Measurements from ENCODE around the gene FAM222A. TPM values are rescaled to one million over a fixed set of nuclear protein-coding genes. Genes with fewer than 3 reads are reported as not detected.

The FAM222A gene
- polyA plus RNA-seq, 1 donor (not counting 4 experiments of a cell fraction or from before 2014, with no cell fraction given), result 0.05 TPM

GRCh38 chr12:109757671-109758265 is 44.1 kb downstream of the FAM222A start:
- no peaks in the 10 kb centered on the region for H3K9me1 ChIP-seq (ENCODE audit: control insufficient read depth, extremely low read depth, insufficient read depth, low read length)
- peaks cover 2% of the 10 kb centered on the region for H3K9me3 ChIP-seq (ENCODE audit: control insufficient read depth, low read depth, low read length)
- H3K4me2 ChIP-seq (ENCODE audit: control insufficient read depth, extremely low read depth, insufficient read depth, low read depth, low read length), result no peak overlapping the region
- H4K20me1 ChIP-seq (ENCODE audit: control insufficient read depth, extremely low read depth, insufficient read depth, low read length), result no peaks in the 10 kb centered on the region
- no peak overlapping the region for H3K9ac ChIP-seq (ENCODE audit: control insufficient read depth, extremely low read depth, insufficient read depth, low read length)
- H3K27ac ChIP-seq (ENCODE audit: control insufficient read depth, insufficient read depth, low read length), result no peak overlapping the region
- H3K79me2 ChIP-seq (ENCODE audit: control insufficient read depth, insufficient read depth, low read length), result no peaks in the 10 kb centered on the region
- H3K27me3 ChIP-seq (ENCODE audit: control insufficient read depth, extremely low read depth, insufficient read depth, low read length), result no peaks in the 10 kb centered on the region
- H2AFZ ChIP-seq (ENCODE audit: control insufficient read depth, low read length), result no peak overlapping the region
- no peaks in the 10 kb centered on the region for H3K4me1 ChIP-seq (ENCODE audit: control insufficient read depth, extremely low read depth, insufficient read depth, low read length)
- no peak for DNase-seq (ENCODE audit: low read depth, low spot score)
- no peak for FAIRE-seq
- no peak overlapping the region for H3K4me3 ChIP-seq (ENCODE audit: control insufficient read depth in 2 of 3, extremely low read depth in 1 of 3, insufficient read depth in 2 of 3, low read depth in 1 of 3, low read length in 3 of 3)
- no peak for TF ChIP-seq CTCF (optimal IDR thresholded peaks at IDR 0.05 in 1 of 3, IDR thresholded peaks at IDR 0.05 in 1 of 3, conservative IDR thresholded peaks at IDR 0.05 in 1 of 3; ENCODE audit: extremely low read depth in 1 of 3, insufficient read depth in 2 of 3, low read length in 3 of 3)
- TF ChIP-seq EZH2 (IDR thresholded peaks at IDR 0.05; ENCODE audit: low read length), result no peak
- no peaks in the 10 kb centered on the region for H3K36me3 ChIP-seq (ENCODE audit: control insufficient read depth in 2 of 2, extremely low read depth in 1 of 2, insufficient read depth in 2 of 2, low read length in 2 of 2)
- dilution Hi-C loops (cut with MboI; ENCODE audit: extremely low pct_ligation_motif_present, low sequenced_read_pairs), result no loop called here

GRCh38 chr12:109758426-109759420 is 45.1 kb downstream of the FAM222A start:
- H3K27me3 ChIP-seq (ENCODE audit: control insufficient read depth, extremely low read depth, insufficient read depth, low read length), result no peaks in the 10 kb centered on the region
- no peaks in the 10 kb centered on the region for H4K20me1 ChIP-seq (ENCODE audit: control insufficient read depth, extremely low read depth, insufficient read depth, low read length)
- no peak overlapping the region for H3K27ac ChIP-seq (ENCODE audit: control insufficient read depth, insufficient read depth, low read length)
- H3K79me2 ChIP-seq (ENCODE audit: control insufficient read depth, insufficient read depth, low read length), result no peaks in the 10 kb centered on the region
- no peak overlapping the region for H2AFZ ChIP-seq (ENCODE audit: control insufficient read depth, low read length)
- no peaks in the 10 kb centered on the region for H3K36me3 ChIP-seq (ENCODE audit: control insufficient read depth in 2 of 2, extremely low read depth in 1 of 2, insufficient read depth in 2 of 2, low read length in 2 of 2)
- dilution Hi-C loops (cut with MboI; ENCODE audit: extremely low pct_ligation_motif_present, low sequenced_read_pairs), result no loop called here
- no peaks in the 10 kb centered on the region for H3K4me1 ChIP-seq (ENCODE audit: control insufficient read depth, extremely low read depth, insufficient read depth, low read length)
- TF ChIP-seq EZH2 (IDR thresholded peaks at IDR 0.05; ENCODE audit: low read length) (no peak), CTCF (optimal IDR thresholded peaks at IDR 0.05 in 1 of 3, IDR thresholded peaks at IDR 0.05 in 1 of 3, conservative IDR thresholded peaks at IDR 0.05 in 1 of 3; ENCODE audit: extremely low read depth in 1 of 3, insufficient read depth in 2 of 3, low read length in 3 of 3) (no peak)
- H3K9me1 ChIP-seq (ENCODE audit: control insufficient read depth, extremely low read depth, insufficient read depth, low read length), result no peaks in the 10 kb centered on the region
- H3K4me2 ChIP-seq (ENCODE audit: control insufficient read depth, extremely low read depth, insufficient read depth, low read depth, low read length), result no peak overlapping the region
- H3K9ac ChIP-seq (ENCODE audit: control insufficient read depth, extremely low read depth, insufficient read depth, low read length), result no peak overlapping the region
- DNase-seq (ENCODE audit: low read depth, low spot score) (no peak), FAIRE-seq (no peak)
- H3K4me3 ChIP-seq (ENCODE audit: control insufficient read depth in 2 of 3, extremely low read depth in 1 of 3, insufficient read depth in 2 of 3, low read depth in 1 of 3, low read length in 3 of 3), result no peak overlapping the region
- H3K9me3 ChIP-seq (ENCODE audit: control insufficient read depth, low read depth, low read length), result peaks cover 4% of the 10 kb centered on the region

All from keratinocyte (primary cell).